Measurements from ENCODE around the gene ECE2.

Gene ECE2

DNA sequence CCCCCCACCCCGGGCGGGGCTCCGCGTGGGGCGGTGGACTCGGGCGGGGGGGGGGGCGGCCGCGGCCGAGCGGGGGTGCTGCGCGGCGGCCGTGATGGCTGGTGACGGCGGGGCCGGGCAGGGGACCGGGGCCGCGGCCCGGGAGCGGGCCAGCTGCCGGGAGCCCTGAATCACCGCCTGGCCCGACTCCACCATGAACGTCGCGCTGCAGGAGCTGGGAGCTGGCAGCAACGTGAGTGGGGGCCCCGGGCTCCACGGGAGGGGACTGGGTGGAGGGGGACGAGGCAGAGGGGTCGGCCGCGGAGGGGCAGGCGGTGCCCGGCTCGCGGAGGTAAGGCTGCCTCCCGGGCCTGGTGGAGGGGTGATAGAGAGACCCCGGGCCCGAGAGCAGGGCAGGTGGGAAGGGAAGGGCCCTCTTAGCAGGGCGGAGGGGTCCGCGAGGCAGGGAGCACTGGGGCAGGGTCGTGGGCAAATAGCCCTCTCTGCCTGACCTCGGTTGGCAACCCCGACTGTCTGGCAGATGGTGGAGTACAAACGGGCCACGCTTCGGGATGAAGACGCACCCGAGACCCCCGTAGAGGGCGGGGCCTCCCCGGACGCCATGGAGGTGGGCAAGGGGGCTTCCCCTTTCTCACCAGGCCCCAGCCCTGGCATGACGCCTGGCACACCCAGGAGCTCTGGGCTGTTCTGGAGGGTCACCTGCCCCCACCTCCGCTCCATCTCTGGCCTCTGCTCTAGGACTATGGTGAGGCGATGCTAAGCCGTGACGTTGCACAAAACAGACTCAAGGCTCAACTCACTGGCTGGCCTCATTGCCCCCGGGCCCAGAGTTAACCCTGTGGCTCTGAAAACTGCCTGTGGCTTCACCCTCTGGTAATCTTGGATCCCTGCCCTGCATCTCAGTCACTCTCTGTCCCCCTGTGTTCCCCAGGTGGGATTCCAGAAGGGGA lies at the start of gene ECE2:
ECE2 (plus strand) TSS at position 62 of the 950 bp plus-strand sequence; CDS start at position 194, 132 bp downstream.
- no peak for DNase-seq

DNA sequence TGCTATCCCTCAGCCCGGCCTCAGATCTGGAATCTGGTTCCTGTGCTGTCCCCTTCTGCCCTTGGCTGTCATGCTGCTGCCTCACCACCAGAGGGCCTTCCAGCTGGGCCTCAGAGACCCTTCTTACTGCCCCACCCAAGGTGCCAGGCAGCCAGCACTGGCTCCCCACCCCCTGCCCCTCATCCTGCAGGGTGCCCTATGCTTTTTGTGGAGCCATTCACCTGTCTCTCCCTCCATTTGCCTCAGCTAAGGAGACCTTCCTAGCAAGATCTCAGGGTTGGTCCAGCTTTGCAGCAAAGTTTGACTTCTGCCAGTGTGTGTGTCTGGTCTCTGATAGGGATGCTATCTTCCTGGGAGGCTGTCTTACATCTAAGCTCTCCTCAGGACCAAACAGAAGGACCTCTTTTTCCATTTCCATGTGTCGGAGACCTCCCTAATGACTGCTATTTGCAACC lies 48.3 kb upstream of the ECE2 start:
- peak; percentile 64 for DNase-seq

DNA sequence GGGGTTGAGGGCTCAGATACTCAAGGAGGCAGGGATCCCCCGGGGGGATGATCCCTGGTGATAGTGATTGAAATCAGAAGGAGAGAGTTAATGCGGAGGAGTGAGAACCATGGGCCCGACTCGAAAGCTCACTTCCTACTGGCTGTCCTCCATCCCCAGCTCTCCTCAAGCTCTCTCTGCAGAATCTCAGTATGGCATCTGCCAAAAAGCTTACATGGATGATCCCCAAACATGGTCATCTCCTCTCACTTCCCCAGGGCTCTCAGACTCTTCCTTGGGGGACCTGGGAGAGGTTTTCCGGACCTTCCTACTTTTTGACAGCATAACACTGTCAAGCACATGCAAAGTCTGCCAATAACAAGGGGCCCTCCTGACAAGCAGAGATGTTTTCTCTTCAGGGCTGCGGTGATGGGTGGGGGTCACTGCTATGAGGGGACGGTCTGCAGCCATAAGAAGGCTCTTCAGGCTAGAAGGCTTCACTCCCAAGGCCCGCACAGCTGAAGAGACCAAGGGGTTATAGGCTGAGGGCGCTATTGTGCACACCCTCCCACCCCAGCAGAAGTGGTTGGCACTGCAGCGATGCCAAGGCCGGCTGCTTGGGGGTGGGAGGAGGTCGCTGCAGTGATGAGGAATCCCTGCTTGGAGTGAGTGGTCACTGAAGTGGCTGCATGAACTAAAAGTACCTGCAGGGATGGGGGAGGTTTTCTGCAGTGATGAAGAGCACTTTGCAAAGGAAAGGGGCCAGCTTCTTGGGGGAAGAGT lies 47.3 kb upstream of the ECE2 start:
- DNase-seq: no peak

DNA sequence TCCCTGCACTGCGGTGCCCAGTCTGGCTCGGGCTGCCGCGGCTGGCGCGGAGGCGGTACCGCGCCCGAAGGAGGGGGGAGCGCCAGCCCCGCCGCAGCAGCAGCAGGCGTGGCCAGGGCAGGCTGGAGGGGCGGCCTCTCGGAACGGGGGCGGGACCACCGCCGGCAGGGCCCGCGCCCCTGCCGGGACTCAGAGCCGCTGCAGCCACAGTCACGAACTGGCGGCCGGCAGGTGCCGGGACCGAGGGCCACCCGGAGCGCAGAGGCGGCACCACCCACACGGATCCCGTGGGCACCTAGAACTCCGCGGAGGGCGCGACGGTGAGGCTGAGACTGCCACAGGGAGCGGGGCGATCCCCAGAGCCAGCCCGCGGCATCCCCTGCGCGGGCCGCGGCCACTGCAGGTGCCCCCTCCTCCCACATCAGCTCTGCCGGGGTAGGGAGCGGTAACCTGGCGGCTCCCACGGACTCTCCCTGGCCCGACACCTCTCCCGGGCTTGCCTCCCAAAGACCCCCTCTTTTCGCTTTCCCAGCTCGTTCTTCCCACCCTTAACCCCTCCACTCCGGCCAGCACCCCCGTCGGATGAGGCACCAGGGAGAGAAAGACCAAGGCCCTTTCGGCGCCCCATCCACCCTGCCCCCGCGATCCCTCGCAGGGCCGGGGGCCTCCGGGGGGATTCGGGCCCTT lies 46.3 kb upstream of the ECE2 start, which contains the start of gene VWA5B2:
VWA5B2 (plus strand) TSS at position 192 of the 687 bp plus-strand sequence. CDS start 944 bp downstream, outside the sequence.
- DNase-seq: peak; percentile 82

DNA sequence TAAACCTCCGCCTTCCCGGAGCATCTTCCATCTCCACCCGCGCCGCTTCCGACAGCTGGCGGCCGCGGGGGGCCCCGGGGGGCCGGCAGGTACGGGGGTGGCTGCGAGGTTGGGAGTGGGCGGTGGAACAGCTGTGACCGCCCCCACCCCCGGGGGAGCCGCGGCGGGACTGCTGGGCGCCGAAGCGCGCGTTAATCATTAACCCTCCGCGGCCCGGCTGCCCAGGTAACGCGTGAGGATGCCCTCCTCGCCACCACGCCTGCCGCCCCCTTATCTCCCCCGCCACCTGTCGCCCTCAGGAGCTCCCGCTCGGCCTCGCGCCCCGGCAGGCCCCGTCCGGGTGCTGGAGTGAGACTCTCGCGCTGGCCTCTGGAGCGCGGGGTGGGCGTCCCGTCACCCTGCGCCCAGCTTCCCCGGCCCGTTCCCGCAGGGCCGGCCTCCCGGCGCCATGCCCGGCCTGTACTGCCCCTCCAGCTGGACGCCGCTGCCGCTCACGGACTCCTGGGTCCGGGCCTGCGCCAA lies 45.7 kb upstream of the ECE2 start:
- no peak for DNase-seq

DNA sequence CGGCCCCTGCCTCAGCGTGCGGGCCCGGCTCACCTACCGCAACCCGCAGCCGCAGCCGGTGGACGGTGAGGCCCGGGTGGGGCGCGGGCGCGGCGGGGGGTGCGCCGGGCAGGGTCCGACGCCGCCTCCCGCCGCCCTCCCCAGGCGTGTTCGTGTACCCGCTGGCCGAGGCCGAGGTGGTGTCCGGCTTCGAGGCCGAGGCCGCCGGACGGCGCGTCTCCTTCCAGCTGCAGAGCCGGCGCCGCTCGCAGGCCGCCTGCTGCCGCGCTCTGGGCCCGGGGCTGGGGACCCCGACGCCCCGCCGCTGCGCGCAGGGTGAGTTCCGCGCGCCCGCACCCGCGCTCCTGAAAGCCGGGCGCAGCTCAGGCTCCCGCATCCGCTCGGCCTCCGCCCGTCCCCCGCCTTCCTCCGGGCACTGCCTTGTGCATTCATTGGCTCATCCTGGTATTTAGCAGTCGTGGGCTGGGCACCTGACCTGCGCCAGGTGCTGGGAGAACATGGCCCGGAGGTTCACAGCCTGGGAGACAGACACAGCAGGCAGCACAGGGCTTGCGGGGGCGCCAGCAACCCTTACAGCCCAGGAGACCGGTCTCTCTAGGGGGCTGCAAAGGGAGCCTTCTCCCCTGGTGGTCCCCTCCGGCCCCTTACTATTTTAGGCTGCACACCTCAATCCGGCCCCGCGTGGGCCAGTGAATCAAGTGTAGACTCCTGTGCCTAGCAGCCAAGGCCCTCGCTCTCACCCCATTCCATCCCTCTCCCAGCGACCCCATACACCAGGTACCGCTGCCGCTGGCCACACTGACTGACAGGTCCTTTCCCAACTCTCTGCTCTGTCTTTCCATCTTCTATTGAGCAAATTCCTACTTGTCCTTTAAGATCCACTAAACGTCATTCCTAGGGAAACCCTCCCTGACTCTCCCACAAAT lies 45.0 kb upstream of the ECE2 start:
- no peak for DNase-seq

DNA sequence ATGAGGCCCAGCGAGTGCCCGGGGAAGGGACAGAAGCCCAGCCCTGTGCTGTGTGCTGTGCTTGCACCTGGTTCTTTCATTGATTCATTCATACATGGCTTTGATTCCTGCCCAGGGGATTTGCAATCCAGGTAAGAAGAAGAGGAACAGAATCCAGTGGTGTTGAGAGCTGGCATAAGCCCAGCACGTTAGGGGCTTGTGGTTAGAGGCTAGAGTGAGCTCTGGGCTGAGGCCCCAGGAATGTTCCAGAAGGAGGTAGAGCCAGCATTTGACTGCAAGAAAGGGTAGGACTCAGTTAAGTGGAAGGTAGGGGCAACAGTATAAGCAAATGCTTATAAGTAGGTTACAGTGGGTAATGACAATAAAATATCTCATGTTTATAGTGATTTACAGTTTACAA lies 44.2 kb upstream of the ECE2 start:
- DNase-seq: no peak

DNA sequence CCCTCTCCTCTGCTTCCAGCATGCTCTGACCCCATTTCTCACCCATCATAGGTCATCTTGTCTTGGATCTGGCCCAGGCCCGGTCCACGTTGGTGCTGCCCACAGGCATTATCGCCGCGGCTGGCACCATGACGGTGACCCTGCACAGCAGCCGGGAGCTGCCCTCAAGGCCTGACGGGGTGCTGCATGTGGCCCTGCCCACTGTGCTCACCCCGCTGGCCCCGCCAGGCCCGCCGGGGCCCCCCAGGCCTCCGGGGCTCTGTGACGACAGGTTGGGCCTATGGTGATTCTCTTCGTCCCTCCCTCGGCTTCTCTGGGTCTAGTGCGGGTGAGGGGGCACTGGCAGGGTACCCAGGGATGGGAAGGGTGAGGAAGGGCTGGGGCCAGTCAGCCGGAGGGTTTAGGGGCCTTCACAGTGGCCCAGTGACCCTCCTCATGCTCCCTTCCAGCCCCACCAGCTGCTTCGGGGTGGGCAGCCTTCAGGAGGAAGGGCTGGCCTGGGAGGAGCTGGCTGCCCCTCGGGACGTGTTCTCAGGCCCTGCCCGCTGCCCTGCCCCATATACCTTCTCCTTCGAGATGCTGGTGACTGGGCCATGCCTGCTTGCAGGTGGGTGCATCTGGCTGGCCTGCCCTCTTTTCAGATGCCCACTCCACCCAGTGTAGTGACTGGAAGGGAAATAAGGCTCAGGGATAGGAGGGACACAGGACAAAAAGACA lies 42.5 kb upstream of the ECE2 start:
- DNase-seq: no peak

DNA sequence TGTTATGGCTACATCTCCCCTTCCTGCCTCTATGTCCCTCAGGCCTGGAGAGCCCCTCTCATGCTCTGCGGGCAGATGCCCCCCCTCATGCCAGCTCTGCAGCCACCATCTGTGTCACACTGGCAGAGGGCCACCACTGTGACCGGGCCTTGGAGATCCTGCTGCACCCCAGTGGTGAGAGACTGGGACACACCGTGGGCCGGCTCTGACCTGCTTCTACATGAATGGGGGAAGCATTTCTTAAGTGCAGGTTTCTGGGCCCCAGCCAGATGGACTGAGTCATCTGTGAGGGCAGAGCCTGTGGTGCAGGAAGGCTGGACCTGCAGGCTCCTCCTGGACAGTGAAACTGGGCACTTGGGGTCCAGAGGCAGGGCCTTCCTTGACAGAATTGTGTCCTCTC lies 41.6 kb upstream of the ECE2 start:
- no peak for DNase-seq

DNA sequence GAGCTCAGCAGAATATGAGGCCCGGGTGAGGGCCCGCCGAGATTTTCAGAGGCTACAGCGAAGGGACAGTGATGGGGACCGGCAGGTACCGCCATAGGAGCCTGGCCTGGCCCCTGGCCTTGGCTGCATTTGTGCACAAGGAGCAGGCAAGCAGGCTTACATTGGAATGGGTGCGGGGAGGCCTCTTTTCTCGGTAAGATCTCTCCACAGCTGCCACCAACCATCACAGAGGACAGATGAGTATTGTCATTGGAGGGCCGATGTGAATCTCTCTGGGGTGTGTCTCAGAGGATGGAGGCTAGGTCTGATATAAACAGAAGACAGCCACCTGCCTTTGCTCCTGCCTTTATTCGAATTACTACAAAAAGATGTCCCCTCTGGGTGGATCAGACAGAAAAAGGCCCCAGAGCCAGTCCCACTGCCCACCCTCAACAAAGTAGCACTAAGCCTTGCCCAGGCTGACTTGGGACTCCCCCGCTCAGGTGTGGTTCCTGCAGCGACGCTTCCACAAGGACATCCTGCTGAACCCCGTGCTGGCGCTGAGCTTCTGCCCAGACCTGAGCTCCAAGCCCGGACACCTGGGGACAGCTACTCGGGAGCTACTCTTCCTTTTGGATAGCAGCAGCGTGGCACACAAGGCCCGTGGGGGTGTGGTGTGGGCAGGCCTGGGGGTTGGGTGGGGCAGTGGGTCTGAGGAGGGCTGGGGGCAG lies 41.0 kb upstream of the ECE2 start:
- DNase-seq: no peak

DNA sequence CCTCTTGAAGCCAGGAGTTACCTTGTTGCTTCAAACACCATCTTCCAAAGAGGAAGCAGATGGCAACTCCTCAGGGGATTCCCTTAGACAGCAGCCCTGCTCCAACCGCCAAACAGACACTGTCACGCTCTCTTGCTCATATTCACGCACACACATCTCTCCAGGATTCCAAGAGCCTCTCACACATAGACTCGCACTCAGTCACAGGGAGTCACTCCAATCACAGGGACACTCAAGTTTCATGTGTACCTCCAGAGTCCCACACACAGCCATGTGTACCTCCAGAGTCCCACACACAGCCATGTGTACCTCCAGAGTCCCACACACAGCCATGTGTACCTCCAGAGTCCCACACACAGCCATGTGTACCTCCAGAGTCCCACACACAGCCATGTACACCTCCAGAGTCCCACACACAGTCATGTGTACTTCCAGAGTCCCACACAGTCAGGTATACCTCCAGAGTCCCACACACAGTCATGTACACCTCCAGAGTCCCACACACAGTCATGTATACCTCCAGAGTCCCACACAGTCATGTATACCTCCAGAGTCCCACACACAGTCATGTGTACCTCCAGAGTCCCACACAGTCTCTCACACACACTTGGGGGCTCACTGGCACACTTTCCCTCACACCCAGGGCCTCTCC lies 40.3 kb upstream of the ECE2 start:
- DNase-seq: no peak

DNA sequence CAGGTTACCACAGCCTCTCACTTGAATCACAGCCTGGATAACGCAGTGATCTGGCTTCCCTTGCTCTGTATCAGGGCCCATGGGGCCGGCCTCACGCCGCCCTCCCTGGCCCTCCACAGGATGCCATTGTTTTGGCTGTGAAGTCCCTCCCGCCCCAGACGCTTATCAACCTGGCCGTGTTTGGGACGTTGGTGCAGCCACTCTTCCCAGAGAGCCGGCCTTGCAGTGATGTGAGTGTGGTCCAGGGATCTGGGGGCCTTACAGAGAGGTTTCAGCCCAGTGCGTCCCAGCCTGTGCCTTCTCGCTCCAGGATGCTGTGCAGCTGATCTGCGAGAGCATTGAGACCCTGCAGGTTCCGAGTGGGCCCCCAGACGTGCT lies 39.8 kb upstream of the ECE2 start:
- DNase-seq: no peak

DNA sequence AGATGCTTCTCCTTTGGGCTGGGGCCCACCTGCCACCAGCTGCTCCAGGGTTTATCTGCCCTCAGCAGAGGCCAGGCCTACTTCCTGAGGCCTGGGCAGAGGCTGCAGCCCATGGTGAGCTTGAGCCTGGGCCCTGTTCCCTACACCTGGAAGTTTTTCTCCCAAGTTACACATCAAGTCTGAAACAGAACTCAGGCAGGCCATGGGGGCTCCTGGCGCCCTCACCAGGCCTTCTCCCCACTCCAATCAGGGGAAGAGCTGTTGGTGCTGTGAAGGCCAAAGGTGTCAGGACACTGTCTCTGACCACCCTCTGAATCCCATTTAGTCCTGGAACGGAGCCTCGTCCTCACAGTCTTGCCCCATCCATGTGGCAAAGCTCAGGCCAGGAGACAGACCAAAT lies 39.2 kb upstream of the ECE2 start:
- DNase-seq: no peak

DNA sequence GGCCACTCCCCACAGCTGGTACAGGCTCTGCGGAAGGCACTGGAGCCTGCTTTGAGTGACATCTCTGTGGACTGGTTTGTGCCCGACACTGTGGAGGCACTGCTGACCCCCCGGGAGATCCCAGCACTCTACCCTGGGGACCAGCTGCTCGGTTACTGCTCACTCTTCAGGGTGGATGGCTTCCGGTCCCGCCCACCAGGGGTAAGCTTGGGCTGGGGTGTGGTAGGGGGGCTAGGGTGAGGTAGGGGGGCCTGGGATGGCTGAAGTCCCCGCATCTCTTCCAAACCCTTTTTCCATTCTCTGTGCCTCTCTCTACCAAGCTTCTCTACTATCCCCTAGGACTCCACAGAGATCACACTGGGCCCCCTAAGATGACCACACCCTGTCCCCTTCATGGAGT lies 38.6 kb upstream of the ECE2 start:
- no peak for DNase-seq

DNA sequence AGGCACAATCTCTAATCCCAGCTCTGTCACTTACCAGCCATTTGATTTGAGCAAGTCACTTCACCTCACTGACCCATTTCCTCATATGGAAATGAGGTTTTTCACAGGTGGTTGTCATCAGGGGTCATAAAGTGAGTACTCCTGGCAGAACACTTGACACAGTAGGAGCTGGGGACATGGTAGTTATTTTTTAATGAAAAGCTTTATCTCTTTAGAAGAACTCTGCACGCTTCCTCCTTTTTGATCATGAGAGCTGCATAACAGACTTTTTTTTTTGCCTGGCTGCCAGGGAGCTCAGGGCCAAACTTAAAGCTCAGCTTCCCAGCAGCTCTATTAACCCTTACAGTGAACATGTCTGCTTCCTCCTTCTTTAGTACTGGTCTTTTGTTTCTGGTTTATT lies 38.0 kb upstream of the ECE2 start:
- DNase-seq: no peak

DNA sequence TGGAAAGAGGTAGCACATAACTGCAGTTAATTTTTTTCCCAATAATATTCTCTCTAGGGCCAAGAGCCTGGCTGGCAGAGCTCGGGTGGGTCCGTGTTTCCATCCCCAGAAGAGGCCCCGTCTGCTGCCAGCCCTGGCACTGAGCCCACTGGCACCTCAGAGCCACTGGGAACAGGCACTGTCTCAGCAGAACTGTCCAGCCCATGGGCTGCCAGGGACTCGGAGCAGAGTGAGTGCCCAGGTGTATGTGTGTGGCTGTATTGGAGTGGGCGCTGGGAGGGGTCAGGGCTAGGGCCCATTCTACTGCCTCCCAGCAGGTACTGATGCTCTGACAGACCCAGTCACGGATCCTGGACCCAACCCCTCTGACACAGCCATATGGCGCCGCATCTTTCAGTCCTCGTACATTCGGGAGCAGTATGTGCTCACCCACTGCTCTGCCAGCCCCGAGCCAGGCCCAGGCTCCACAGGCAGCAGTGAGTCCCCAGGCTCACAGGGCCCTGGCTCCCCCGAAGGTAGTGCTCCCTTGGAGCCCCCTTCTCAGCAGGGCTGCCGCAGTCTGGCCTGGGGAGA lies 37.5 kb upstream of the ECE2 start:
- DNase-seq: no peak

DNA sequence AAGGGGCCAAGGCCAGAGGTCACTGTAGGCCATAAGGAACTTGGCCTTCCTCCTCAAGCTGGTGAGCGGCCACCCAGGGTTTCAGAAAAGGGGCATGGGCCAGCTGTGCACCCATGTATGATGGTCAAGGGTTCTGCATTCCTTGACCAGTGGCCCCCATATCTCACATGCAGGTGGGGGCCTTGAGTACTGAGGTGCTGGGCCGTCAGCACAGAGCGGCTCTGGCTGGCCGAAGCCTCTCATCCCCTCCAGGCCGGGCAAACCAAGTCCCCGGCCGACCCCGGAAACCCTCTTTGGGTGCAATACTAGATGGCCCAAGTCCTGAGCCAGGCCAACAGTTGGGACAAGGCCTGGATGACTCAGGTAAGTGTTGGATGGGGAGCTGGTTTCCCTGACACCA lies 36.6 kb upstream of the ECE2 start:
- DNase-seq: no peak

DNA sequence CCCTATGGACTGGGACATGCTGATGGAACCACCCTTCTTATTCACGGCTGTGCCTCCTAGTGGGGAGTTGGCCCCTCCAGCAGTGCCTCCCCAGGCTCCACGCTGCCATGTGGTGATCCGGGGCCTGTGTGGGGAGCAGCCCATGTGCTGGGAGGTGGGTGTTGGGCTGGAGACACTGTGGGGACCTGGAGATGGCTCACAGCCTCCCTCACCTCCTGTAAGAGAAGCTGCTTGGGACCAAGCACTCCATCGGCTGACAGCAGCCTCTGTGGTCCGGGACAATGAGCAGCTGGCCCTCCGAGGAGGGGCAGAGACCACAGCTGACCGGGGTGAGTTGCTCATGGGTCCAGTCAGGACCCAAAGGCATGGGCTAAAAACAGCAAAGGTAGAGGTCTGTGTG lies 36.1 kb upstream of the ECE2 start:
- DNase-seq: no peak

DNA sequence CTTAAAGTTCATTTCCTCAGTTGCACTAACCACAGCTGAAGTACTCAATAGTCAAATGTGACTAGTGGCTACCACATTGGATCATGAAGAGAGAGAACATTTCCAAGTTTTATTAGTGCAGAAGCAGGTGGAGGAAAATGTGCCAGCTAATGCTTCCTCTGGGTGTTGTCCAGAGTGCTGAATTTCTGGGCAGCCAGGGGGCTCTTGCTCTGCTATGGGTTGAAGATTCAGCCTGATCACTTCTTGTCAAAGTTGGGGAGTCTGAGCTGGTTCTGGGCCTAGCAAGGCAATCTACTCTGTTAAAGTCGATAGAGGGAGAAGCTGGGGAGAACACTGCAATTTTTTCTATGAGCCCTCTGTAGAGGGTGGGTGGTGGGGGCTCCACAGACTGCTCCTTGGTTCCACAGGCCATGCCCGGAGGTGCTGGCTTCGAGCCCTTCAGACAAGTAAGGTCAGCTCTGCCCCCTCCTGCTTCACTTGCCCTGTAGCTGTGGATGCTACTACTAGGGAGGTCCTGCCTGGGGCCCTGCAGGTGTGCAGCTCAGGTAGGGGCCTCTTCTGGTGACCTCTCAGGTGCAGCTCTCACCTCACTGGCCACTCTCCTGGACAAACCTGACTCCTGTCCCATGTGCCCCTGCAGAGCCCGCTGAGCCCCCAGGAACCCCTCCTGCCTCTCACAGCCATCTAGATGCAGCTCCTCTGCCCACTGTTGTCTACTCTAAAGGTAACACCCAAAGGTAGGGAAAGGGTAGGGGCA lies 35.3 kb upstream of the ECE2 start:
- DNase-seq: no peak

Measured in CD4-positive, alpha-beta T cell treated with Interleukin-12 subunit alpha and Interleukin-12 subunit beta, for 1 hour (primary cell).